GM18867 (cell line): ENCODE results near the gene VIPR2.

Experiments used
- ATAC-seq: cut with Tn5 transposase; IDR thresholded peaks from one replicate; pipeline ENCODE4 v1.9.1; 2021; ENCODE audit warnings: mild to moderate bottlenecking, moderate library complexity; ENCODE audit not compliant: unreplicated experiment

The VIPR2 gene

DNA sequence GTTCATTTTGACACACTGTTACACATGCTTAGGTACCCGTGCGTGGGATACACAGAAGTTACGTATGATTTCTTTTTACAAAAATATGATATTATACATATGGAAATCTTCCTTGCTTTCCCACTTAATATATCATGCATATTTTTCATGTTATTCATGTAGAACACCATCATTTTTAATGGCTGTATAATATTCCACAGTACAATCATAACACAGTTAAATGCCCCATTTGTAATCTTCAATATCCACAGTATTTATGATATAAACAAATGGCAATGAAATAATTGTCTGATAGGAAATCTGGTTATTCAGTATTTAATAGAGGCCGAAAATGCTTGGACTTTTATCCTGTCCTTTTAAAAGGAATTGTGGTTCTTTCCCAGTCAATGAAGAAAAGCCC lies 23.2 kb downstream of the VIPR2 start:
- no peak for ATAC-seq

DNA sequence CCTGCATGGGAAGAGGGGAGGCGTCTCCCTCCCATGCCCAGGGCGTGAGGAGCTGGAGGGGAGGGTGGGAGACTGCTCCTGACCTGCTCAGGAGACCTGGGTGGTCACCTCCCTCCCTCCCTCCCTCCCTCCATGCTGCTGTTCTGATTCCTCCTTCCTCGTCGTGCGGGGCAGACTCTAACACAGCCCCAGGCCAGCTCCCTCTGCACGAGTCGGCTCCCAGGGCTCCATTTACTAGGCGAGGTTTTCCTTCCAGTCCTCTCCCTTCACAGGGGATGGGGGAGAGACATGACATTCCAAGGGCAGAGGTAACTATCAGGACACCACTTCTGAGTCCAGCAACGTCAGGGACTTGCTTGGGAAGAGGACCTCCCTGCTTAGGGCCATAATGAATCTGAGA lies 23.6 kb downstream of the VIPR2 start:
- no peak for ATAC-seq

DNA sequence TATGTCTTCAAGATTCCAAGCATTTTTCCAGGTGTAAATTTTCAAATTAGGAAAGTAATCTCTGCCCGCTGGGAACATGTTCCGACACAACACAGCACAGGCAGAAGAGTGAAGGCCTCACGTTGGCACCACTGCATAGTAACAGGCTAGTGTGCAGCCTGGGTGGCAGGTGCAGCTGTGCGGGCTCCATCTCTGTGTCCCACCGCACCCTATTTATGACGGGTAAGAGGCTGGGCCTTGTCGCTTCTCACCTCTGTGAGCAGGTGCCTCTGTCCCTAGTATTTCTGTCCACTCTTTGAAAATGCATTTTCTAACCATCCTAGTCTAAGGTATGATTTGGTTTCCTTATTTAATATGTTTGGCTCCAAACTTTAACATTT lies 24.1 kb downstream of the VIPR2 start:
- ATAC-seq = no peak

DNA sequence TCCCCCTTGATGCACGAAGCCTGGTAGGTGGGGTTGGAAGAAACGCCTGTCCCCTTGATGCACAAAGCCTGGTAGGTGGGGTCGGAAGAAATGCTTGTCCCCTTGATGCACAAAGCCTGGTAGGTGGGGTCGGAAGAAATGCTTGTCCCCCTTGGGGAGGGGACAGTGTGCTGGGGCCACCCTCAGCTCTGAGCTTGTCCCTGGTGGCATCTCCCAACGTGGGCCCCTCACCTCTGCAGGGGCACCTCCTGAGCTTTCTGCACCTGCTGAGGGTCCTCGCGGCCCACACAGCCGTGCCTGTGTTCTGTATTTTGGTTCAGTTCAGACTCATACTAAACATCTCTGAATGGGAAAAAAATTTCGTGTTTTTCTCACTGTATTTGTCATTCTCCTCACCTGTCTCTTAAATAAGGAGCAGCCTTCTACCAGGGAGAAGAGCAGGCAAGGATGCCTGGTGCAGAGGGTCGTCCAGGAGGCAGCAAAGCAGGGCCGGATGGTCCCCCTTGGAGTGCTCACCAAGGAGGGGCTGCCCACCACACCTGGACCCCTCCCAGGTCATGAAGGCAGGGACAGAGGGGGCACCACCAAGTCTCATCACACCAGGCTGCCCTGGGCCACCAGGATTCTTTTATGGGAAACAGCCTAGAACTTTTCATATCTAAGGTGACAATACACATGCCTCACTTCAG lies 24.7 kb downstream of the VIPR2 start:
- no peak for ATAC-seq

DNA sequence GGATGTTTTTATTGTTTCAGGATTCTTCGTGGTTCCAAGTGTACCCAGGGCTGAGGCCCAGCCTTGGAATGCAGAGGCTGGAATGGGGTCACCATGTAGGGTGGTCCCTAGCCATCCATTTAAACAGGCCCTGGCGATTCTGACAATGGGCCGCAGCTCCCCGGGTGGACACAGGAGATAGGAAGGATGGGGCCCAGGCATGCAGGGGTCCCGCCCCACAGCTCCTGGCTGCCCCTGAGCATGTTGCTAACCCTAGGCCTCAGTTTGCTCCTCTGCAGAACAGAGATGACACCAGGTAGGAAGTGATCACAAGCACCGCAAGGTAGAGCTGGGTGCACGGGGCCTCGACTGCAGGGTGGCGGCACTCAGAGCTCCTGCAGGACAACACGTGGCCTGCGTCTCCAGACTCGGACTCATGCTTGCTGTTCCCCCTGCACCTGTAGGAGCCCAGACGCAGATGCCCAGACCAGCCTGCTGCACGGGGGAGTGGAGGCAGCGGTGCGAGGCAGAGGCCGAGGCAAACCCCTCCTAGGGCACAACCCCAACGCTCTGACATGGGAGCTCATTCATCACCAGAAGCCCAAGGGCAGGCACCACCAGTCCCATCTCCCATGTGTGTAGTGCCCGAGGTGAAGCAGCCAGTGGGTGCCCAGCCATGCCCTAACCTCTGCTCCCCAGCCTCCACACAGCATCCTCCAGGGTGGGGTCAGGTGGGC lies 25.5 kb downstream of the VIPR2 start:
- ATAC-seq = no peak

DNA sequence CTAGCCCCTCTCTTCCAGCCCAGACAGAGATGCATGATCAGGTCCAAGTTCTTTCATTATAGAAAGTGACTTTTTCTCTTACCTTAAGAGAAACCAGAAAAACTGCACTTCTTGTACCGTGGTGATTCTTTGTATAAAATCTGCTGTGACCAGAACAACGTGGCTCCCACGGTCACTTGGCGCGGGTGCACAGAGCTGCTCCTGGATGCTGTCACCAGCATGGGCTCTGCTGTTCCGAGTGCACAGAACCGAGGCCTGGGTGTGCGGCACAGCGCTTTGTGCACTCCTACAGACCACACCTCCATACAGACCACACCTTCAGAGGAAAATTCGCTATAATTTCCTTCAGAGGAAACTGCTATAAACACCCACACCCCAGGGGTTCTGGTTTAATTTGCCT lies 26.0 kb downstream of the VIPR2 start:
- no peak for ATAC-seq

DNA sequence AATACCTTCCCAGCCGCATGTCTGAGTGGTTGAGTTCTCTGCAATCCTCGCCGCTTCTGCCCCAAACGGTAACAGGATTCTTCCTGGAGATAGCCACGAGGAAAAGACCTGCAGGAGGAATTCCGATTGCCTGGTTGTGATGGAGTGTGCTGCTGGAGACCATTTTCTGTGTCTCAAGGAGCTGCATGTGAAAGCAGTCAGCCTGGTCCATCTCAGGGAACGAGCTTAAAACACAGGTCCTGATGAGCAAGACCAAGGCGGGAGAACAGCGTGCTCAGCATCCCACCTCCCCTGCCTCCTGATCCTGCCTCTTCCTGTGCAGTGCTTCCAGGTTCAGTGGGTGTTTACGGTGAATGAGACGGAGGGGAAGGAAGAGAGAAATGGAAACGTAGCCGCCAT lies 26.5 kb downstream of the VIPR2 start:
- ATAC-seq = no peak

DNA sequence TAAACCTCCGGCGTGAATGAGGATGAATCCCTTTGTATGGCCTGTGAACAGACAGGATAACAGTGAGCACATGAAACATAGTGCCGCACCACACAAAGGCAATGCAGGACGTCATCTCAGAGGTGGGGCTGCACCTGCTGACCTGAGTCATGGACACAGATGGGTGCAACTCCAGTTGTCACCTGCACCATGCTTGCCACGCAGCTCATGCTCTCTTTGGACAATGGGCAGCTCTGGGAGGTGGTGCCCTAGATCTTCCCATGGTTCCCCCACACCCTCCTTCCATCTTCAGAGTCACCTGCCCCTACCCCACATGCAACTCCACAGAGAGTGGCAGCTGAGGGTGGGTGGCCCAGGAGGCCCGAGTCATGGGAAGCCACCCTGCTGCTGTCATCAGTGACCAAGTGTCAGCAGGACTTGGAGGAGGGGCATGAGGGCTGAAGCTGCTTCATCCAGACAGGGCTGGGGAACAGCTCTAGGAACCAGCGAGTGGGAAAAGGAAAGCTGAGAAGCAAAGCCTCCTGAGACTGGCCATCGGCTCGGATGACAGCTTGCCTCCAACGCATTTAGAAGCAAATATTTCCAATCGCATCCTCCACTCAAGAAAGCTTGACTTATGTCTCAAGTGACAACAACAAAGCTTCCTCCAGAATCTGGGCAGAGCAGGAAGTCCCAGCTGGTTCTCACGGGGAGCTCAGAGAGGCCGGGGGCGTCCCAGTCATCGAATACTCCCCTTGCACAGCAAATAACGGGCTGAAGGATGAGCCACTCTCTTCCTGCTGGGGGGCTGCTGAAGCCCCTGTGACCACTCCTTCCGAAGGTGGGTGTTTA lies 27.1 kb downstream of the VIPR2 start:
- no peak for ATAC-seq

DNA sequence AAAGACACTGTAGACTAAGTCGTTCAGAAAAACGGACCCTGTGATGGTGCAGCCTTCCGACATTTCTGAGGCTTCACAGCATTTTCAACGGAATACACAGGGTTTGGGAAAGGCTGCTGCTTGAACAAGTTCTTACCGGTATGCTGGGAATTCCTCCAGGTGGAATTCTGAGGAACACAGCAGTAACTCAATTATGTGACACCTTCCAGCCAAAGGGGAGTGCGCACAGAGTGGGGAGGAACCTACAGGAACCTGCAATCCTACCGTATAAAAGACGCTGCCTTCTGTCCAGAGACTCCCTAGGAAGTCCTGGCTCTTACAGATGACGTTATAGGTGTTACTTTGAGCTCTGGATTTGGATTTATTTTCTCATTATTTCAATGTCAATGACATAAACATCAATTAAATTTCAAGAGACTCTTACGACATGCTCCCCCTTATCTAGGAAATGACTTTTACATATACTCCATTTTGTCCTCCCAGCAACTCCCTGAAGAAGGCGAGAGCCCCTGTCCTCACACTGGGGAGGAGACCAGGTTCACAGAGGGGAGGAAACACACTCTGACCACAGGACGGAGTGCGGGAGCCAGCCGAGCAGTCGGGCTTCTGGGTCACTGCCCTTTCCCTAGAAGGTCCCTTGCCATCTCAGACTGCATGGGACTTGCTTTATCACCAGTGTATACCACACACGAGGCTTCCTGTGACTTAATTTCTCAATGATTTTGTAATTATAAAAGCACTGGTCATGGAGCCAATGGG lies 27.9 kb downstream of the VIPR2 start:
- no peak for ATAC-seq

DNA sequence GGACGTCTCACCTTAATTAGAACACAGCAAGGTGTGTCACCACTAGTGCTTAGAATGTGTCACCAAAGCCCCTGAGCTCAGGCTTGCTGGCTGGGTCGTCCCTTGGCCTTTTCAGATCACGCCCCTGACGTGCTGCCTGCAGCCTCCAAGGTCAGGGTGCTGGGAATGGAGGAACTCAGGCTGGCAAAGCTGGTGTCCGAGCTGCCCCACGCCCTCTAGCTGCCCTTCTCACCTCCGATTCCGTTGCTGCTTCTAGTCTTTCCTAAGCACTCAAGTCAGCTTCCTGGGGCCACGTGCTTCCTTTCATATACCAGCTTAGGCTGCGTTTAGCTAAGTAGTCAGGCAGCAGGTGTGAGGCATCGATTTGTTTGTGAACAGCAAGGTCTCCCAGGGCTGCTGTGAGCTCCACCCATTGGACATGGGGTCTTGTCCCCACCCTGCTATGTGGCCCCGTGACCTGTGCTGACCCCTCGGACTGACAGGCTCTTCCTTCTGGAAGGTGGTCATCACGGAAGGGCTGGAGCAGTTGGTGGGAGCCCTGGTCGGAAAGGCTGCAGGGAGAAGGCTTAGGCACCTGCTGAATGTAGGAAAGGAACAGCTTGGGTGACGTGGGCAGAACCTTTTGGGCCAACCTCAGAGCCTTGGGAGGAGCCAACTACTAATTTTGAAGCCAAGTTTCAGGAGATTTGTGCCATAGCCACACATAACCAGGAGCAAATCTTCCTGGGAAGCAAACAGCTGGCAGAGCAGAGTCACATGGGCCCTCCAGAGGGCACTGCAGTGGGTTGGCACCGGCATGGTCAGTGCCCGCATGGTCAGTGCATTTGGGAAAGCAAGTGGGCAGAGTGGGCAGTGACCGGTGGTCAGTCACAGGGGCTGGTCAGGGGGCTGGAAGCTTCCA lies 28.8 kb downstream of the VIPR2 start:
- ATAC-seq = no peak

DNA sequence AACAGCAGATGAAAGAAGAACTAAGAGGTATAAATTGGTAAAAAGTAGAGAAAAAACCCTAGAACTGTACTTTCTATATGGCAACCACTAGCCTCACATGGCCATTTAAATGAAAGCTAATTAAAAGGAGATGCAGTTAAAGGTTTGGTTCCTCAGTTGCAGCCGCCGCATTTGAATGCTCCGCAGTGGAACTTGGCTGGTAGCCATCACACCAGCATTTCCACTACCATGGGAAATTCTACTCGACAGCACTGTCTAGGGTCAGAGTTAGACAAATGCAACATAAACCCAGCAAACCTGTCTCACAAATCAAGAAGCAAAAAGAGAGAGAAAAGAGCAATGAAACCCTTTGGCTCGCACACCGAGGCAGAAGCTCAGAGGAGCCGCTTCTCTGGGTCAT lies 29.7 kb downstream of the VIPR2 start:
- no peak for ATAC-seq

DNA sequence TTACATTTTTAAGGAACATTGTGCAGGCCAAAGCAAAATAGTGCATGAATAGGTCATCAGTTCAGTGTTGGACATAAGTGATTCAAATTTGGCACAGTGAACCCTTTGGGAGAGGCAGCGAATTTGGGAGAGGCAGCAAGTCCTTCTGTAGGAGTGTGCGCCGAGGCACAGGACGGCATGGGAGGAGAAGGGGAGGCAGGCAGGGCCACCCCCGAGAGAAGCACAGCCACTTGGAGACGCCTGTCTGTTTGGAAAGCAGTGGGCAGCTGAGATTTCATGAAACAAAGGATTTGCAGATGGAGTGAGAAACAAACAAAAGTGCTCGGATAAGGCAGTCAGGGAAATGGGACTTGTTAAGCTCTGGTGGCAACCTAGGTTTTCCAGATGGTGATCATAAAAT lies 30.6 kb downstream of the VIPR2 start:
- ATAC-seq = no peak

DNA sequence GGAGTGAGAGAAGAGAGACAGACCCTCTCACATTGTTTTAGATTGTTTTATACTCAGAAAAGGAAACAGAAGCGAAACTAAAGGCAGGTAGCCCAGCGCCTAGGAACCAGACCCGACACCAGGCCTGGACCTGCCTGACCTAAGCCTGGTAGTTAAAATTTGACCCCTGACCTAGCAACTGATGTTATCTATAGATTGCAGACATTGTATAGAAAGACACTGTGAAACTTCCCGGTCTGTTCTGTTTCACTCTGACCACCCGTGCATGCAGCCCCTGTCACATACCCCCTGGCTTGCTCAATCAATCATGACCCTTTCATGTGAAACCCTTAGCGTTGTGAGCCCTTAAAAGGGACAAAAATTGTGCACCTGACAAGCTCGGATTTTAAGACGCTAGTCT lies 31.6 kb downstream of the VIPR2 start:
- ATAC-seq = no peak

DNA sequence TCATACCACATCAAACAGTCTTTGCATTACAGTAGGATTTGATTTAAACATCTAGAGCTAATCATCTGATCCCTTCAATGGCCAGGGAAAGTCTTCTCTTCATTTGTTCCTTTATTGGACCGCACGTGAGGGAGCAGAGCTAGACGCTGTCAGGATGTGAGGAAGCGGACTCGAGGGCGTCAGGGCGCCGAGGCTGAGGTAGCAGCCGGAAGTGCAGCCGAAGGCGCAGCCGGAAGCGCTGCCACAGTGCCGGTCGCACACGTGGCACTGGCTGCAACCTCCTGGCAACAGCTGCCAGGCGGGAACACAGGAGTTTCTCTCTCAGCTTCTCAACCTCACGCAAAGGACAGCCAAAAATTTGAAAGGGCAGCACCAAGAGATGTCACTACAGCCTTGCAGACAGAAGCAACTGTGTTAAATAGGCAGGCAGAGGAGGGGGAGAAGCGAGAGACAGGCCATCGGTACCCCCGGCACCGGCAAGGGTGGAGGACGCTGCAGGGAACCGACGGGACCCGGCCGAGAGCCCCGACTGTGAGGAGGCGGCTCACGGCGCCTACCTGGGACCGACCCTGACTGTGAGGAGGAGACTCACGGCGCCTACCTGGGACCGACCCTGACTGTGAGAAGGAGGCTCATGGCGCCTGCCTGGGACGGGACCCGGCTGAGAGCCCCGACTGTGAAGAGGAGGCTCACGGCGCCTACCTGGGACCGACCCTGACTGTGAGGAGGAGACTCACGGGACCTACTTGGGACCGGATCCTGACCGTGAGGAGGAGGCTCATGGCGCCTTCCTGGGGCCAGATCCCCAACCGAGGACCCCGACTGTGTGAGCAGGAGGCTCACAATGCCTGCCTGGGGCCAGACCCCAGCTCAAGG lies 32.3 kb downstream of the VIPR2 start:
- no peak for ATAC-seq

DNA sequence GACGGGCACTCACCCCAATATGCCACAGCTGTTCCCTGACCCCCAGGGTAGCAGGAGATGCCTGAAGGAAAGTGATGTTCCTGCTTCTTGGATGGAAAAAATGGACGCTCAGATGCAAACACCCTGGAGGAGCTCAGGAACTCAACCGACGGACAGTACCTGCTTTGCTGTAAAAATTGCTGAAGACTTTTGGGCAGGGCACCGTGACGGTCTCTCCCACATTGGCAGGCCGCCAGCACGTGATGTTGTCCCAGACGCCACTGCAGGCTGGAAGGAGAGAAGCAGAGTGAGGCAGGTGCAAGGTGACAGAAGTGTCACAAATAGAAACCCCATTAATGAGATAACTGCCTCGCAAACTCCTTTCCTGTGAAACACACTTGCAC lies 35.0 kb downstream of the VIPR2 start:
- no peak for ATAC-seq

DNA sequence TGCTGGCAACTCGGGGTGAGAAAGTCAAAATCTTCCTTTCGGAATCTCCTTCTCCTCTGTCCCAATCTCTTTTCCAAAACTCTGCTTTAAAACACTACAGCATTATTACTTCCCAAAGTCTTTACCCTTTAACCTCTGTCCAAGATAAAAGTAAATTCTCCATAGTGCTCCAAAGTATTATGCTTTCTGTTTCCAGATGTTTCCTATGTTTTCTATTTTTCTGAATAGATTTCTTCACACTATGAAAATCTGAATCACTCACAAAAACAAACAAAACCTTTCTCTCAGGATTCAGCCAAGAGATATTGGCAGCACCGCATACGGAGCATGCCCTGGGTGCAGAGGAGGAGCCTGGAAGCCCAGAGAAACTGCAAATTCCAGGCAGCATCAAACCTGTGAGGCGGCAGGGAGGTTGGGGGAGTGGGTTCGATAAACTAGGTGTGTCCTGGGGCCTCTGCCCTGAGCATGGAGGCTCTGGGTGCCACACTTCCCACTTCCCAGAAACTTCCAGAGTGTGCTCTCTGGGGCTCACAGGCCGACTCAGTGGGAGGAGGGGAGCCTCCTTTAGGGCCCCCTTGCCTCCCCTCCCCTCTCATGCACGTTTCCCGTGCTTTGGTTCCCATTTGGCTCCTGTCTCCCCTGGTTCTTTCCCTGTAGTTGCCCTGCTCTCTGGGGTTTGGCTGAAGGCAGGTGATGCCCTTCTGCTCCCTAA lies 35.6 kb downstream of the VIPR2 start:
- no peak for ATAC-seq

DNA sequence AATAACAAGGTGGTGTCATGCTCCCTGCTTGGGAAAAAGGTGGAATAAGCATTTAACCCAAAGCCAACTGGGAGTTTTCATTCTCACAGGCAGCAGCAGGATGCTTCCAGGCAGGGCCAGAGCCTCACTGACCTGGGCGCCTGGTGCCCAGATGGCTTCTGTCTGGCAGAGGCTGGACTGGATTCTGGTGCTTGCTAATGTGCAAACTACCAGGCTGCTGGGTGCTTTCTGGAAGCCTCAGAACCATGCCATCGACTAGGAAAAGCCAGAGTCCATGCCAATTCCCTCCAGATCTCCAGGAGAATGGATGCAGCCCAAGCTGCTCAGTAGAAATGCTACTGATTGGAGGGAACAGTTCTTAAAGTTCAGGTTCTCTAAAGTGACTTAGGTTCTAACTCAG lies 36.2 kb downstream of the VIPR2 start:
- ATAC-seq = no peak

DNA sequence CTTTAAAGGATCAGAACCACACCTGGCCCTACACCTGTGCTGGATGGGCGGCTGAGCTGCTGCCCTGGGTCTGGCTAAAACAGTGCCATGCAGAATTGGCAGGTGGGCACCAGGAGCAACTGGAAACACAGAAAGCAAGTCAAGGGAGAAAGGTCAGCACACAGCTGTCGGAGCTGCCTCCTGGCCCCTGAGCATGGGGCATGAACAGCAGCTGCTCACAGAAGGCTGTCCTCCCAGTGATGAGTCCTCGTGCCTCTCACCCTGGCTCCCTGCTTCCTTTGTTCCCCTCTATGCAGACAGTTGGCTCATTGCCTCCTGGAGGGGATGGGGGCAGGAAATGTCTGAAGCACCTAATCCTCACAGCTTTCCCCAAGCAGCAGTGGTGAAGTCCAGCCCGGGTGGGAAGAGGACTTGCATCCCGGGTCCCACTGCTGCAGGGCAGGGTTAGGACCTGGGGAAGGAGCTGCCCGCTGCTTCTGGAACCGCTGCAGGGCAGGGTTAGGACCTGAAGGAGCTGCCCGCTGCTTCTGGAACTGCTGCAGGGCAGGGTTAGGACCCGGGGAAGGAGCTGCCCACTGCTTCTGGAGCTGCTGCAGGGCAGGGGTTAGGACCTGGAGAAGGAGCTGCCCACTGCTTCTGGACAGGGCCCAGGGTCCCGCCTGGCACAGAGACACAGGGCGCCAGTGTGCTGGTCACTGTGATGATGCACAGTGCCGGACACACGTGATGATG lies 37.3 kb downstream of the VIPR2 start:
- ATAC-seq = no peak
